ENCODE data around the gene POLR3A.

Gene POLR3A

DNA sequence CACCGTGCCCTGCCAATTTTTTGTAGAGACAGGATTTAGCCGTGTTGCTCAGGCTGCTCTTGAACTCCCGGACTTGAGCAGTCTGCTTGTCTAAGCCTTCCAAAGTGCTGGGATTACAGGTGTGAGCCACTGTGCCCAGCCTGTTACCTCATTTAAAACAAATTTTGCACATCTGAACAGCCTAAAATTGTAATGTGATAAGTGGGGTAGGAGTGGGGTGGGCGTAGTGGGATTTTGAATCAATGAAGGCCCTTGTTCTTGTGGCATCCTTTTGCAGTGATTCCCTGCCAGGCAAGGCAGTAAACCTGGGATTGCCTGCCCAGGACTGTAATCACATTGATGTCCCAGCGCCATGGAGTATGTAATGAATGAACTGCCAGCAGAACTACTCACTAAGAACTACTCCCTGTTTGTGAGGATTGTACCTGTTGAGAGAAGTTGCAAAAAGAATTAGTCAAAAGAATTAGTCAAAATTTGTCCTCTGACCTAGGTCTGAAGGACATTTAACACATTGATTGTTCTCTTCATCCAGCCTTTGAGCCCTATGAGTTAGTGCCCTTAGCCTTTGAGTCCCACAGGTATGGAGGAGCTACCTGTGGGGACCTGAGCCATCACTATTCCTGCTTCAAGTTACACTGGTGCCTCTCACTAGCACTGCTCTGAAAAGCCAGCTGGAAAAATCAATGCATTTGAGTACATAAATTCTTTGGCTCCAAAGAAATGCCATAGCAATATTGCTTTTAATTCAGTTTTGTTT lies 9.7 kb upstream of the POLR3A start:
- Mint-ChIP-seq H3K4me1 (peaks cover 67% of the 10 kb centered on the region), H3K9me3 (no peaks in the 10 kb centered on the region), H3K36me3 (peaks cover 96% of the 10 kb centered on the region), H3K4me3 (no peak overlapping the region), H3K27ac (peak overlapping the region; percentile 70)
- DNase-seq (ENCODE audit: low spot score in 2 of 2) (no peak), ATAC-seq (no peak)

- H3K9me3 Mint-ChIP-seq: no peaks in the 10 kb centered on the region
- no peak for ATAC-seq
- peaks cover 98% of the 10 kb centered on the region for H3K36me3 Mint-ChIP-seq
- peaks cover 65% of the 10 kb centered on the region for H3K4me1 Mint-ChIP-seq
- DNase-seq (ENCODE audit: low spot score in 2 of 2): no peak
- H3K27ac Mint-ChIP-seq: no peak overlapping the region
- H3K4me3 Mint-ChIP-seq: peak overlapping the region; percentile 79
Observed at GRCh38 chr10:78038105-78038504, 8.8 kb upstream of the POLR3A start.

DNA sequence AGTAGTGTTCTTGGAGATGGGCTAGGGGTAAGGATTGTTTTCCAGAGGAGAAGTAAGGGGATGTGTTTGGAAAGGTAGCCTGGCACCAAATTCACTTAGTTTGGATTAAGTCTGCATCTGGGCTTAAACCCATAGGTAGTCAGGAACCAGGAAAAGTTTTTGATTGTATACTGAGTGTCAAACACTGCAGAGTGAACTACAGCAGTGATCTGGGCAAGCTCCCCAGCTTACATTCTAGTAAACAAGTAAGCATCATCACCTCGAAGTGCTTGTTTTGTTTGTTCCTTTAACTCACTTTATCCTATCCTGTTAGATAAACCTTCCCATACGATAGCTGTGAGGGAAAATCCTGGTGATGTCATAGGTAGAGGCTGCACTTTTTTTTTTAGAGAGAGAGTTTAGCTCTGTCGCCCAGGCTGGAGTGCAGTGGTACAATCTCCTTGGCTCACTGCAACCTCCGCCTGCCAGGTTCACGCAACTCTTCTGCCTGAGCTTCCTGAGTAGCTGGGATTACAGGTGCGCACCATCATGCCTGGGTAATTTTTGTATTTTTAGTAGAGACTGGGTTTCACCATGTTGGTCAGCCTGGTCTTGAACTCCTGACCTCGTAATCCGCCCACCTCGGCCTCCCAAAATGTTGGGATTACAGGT lies 6.7 kb upstream of the POLR3A start:
- ATAC-seq (no peak), DNase-seq (ENCODE audit: low spot score in 2 of 2) (no peak)
- H3K36me3 Mint-ChIP-seq: peaks cover 78% of the 10 kb centered on the region
- H3K4me3 Mint-ChIP-seq: peak overlapping the region; percentile 79
- H3K27ac Mint-ChIP-seq: peak overlapping the region; percentile 87
- no peaks in the 10 kb centered on the region for H3K9me3 Mint-ChIP-seq
- peaks cover 57% of the 10 kb centered on the region for H3K4me1 Mint-ChIP-seq

- ATAC-seq: no peak
Observed at GRCh38 chr10:78035437-78035836, 6.1 kb upstream of the POLR3A start.

GRCh38 chr10:78035025-78035424 lies 5.7 kb upstream of the POLR3A start:
- H3K4me3 Mint-ChIP-seq: peak overlapping the region; percentile 79
- H3K9me3 Mint-ChIP-seq: no peaks in the 10 kb centered on the region
- peak overlapping the region; percentile 87 for H3K27ac Mint-ChIP-seq
- peaks cover 67% of the 10 kb centered on the region for H3K36me3 Mint-ChIP-seq
- ATAC-seq (no peak), DNase-seq (ENCODE audit: low spot score in 2 of 2) (no peak)
- H3K4me1 Mint-ChIP-seq: peaks cover 51% of the 10 kb centered on the region

More at GRCh38 chr10:78035437-78035836, 6.1 kb upstream of the POLR3A start:
- no peaks in the 10 kb centered on the region for H3K9me3 Mint-ChIP-seq
- H3K4me3 Mint-ChIP-seq: peak overlapping the region; percentile 79
- H3K27ac Mint-ChIP-seq: peak overlapping the region; percentile 87
- DNase-seq (ENCODE audit: low spot score in 2 of 2): no peak
- peaks cover 71% of the 10 kb centered on the region for H3K36me3 Mint-ChIP-seq
- peaks cover 51% of the 10 kb centered on the region for H3K4me1 Mint-ChIP-seq

- Mint-ChIP-seq H3K4me3 (peak within 1 kb of the TSS; percentile 79), H3K9me3 (no peaks in the 10 kb centered on the region), H3K36me3 (peaks cover 65% of the 10 kb centered on the region), H3K4me1 (peaks cover 51% of the 10 kb centered on the region), H3K27ac (peak within 1 kb of the TSS; percentile 87)
- peak; percentile 88 to 95 for DNase-seq (ENCODE audit: low spot score in 2 of 2)
- ATAC-seq: peak; percentile 89
Observed at GRCh38 chr10:78033637-78034470, 4.5 kb upstream of the POLR3A start, which contains the start of gene RPS24. Gene RPS24 (plus strand): TSS chr10:78033863. CDS start chr10:78033902, 39 bp downstream.

GRCh38 chr10:78033387-78033636 lies 4.0 kb upstream of the POLR3A start:
- ATAC-seq (no peak), DNase-seq (ENCODE audit: low spot score in 2 of 2) (no peak)
- peak overlapping the region; percentile 79 for H3K4me3 Mint-ChIP-seq
- peaks cover 51% of the 10 kb centered on the region for H3K4me1 Mint-ChIP-seq
- peaks cover 65% of the 10 kb centered on the region for H3K36me3 Mint-ChIP-seq
- H3K9me3 Mint-ChIP-seq: no peaks in the 10 kb centered on the region
- peak overlapping the region; percentile 87 for H3K27ac Mint-ChIP-seq

GRCh38 chr10:78028438-78029268 lies 662 bp downstream of the POLR3A start:
- ATAC-seq (peak; percentile 26), DNase-seq (ENCODE audit: low spot score in 2 of 2) (no peak)
- Mint-ChIP-seq H3K27ac (peak overlapping the region; percentile 97), H3K36me3 (peaks cover 52% of the 10 kb centered on the region), H3K9me3 (no peaks in the 10 kb centered on the region), H3K4me3 (peak overlapping the region; percentile 96), H3K4me1 (peaks cover 32% of the 10 kb centered on the region)

DNA sequence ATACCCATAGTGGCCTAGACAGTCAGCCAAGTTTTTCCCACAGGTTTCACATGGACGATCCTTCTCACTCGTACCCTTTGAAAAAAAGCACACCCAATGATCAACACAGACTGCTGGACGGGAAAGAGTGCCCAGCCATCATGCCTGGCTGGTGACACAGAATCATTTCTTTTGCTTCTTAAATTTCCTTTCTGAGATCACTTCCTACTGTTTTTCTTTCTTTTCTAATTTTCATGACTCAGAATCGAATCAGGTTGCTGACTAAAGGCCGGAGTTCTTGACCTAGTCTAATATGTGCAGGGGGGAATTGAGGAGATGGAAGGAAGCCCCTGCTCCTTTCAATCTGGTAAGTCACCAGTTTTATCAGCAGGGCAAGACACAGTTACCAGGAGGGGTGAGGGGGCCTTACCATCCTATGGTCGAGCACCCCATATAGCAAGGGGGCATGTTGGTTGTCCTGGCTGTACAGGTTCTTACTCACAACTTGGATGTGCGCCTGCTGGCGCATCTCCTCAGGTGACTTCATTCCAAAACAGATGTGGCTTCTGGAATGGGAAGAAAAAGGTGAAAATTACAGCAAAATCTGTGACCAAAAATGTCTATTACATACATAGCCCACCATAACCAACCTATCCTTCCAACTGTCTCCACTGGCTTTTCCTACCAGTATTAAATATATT lies 3.5 kb downstream of the POLR3A start:
- Mint-ChIP-seq H3K27ac (no peak overlapping the region), H3K9me3 (no peaks in the 10 kb centered on the region), H3K4me1 (peaks cover 39% of the 10 kb centered on the region), H3K4me3 (no peak overlapping the region), H3K36me3 (peaks cover 77% of the 10 kb centered on the region)
- ATAC-seq (no peak), DNase-seq (ENCODE audit: low spot score in 2 of 2) (no peak)

GRCh38 chr10:78023741-78024140 lies 5.6 kb downstream of the POLR3A start:
- ATAC-seq: no peak
- no peak for DNase-seq (ENCODE audit: low spot score in 2 of 2)
- H3K4me1 Mint-ChIP-seq: peaks cover 28% of the 10 kb centered on the region
- H3K36me3 Mint-ChIP-seq: peaks cover 87% of the 10 kb centered on the region
- no peaks in the 10 kb centered on the region for H3K9me3 Mint-ChIP-seq
- H3K4me3 Mint-ChIP-seq: no peak overlapping the region
- H3K27ac Mint-ChIP-seq: no peak overlapping the region

DNA sequence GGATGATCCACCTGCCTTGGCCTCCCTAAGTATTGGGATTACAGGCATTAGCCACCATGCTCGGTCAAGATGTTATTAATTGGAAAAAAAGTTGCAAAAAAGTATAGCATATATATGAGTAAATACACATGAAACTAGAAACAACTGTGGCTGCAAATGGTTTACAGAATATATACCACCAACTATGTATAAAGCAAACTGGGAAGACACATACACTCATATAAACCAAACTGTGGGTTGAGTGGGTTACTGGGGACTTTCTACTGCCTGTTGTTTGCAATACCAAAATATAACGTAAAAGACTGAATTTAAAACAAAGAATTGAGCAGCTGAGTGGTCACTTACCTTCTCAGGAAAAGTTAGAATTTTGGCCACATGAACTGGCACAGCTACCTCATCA lies 8.1 kb downstream of the POLR3A start:
- no peak for DNase-seq (ENCODE audit: low spot score in 2 of 2)
- Mint-ChIP-seq H3K9me3 (no peaks in the 10 kb centered on the region), H3K4me3 (no peak overlapping the region), H3K4me1 (peaks cover 7% of the 10 kb centered on the region), H3K27ac (no peak overlapping the region), H3K36me3 (peaks cover 100% of the 10 kb centered on the region)
- peak; percentile 94 for ATAC-seq

DNA sequence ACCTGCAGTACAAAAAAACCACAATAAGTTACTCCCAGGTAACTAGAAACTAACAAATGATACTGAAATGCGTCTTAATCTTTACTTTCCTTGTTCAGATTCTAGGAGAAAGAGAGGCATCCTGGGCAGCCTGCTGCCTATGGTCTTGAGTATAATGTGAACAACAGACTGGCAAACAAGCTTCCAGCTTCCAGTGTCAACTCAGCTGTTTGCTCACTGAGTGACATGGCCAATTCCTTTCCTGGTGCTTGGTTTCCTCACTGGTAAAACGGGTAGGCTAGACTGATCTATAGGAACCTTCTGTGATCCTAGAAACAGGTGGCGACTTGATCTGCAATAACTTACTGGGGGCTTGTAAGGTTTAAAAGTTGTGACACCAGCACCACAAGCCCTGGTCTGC lies 10.1 kb downstream of the POLR3A start:
- H3K27ac Mint-ChIP-seq: no peak overlapping the region
- peaks cover 100% of the 10 kb centered on the region for H3K36me3 Mint-ChIP-seq
- no peaks in the 10 kb centered on the region for H3K9me3 Mint-ChIP-seq
- H3K4me1 Mint-ChIP-seq: peaks cover 7% of the 10 kb centered on the region
- ATAC-seq (no peak), DNase-seq (ENCODE audit: low spot score in 2 of 2) (no peak)
- H3K4me3 Mint-ChIP-seq: no peak overlapping the region

DNA sequence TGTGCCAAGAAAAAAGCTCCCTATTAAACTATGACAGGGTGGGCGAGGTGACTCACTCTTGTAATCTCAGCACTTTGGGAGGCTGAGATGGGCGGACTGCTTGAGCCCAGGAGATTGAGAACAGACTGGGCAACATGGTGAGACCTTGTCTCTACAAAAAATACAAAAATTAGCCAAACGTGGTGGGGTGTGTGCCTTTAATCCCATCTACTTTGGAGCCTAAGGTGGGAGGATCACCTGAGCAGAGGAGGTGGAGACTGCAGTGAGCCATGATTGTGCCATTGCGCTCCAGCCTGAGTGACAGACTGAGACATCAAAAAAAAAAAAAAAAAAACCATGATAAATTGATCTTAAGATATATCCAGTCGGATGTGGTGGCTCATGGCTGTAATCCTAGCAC lies 11.5 kb downstream of the POLR3A start:
- ATAC-seq (no peak), DNase-seq (ENCODE audit: low spot score in 2 of 2) (no peak)
- Mint-ChIP-seq H3K4me3 (no peak overlapping the region), H3K4me1 (peaks cover 7% of the 10 kb centered on the region), H3K9me3 (no peaks in the 10 kb centered on the region), H3K36me3 (peaks cover 100% of the 10 kb centered on the region), H3K27ac (no peak overlapping the region)

- H3K9me3 Mint-ChIP-seq: no peaks in the 10 kb centered on the region
- no peak overlapping the region for H3K4me3 Mint-ChIP-seq
- ATAC-seq (no peak), DNase-seq (ENCODE audit: low spot score in 2 of 2) (no peak)
- H3K27ac Mint-ChIP-seq: no peak overlapping the region
- no peaks in the 10 kb centered on the region for H3K4me1 Mint-ChIP-seq
- H3K36me3 Mint-ChIP-seq: peaks cover 100% of the 10 kb centered on the region
Observed at GRCh38 chr10:78015546-78015945, 13.8 kb downstream of the POLR3A start.

Measured in stimulated activated effector memory CD8-positive, alpha-beta T cell treated with anti-CD3 and anti-CD28 coated beads, Interleukin-12 subunit alpha, Interleukin-12 subunit beta, amount 100 ng/mL, for 72 hours (primary cell).